Measurements from ENCODE around the gene PHLDA2.

- TF ChIP-seq CTCF (IDR thresholded peaks at IDR 0.05) (no peak), POLR2A (IDR thresholded peaks at IDR 0.05) (no peak)
Measured at GRCh38 chr11:2881076-2881980, 47.9 kb downstream of the PHLDA2 start.

All from Peyer's patch (tissue), 4 donors.